DND-41 (cell line): ENCODE measurements around the gene MYL6B.

Source experiments
- ATAC-seq: fragments of 200-7000 bp; cut with Tn5 transposase; 3 replicates; pipeline ENCODE4 v1.9.1; 2021; ENCODE audit warnings: low read depth; ENCODE audit not compliant: insufficient read depth
- DNase-seq: peaks from one replicate; pipeline ENCODE4 v3.0.0-alpha.2; 2020
- H2AFZ ChIP-seq: 2 replicates; pipeline ENCODE4 v1.6.0; 2012; ENCODE audit warnings: low read depth, low read length
- H3K27ac ChIP-seq: 2 replicates; pipeline ENCODE4 v1.5.1; 2012; ENCODE audit warnings: low read length, inconsistent platforms
- H3K27me3 ChIP-seq: fragments of 200-600 bp; sonication (generic); 2 replicates; pipeline ENCODE4 v1.6.0; 2012; ENCODE audit warnings: low read length, mild to moderate bottlenecking, inconsistent platforms; ENCODE audit not compliant: insufficient read depth, poor library complexity
- H3K36me3 ChIP-seq: 2 replicates; pipeline ENCODE4 v1.5.1; 2012; ENCODE audit warnings: low read length, inconsistent platforms; ENCODE audit not compliant: insufficient read depth
- H3K4me1 ChIP-seq: 2 replicates; pipeline ENCODE4 v1.5.1; 2012; ENCODE audit warnings: mild to moderate bottlenecking, low read length; ENCODE audit not compliant: insufficient read depth
- H3K4me2 ChIP-seq: 2 replicates; pipeline ENCODE4 v1.6.0; 2012; ENCODE audit warnings: mild to moderate bottlenecking, moderate library complexity, low read length, inconsistent platforms; ENCODE audit not compliant: insufficient read depth
- H3K4me3 ChIP-seq, 2 experiments: fragments of 200-600 bp in 1 of 2; shearing (Covaris generic) in 1 of 2; 2 replicates each; pipeline ENCODE4 v1.5.1; 2012 to 2016; ENCODE audit warnings: inconsistent platforms in 2 of 2, low read length in 2 of 2, mild to moderate bottlenecking in 2 of 2, low read depth in 1 of 2, moderate library complexity in 1 of 2
- H3K79me2 ChIP-seq: 2 replicates; pipeline ENCODE4 v1.6.0; 2012; ENCODE audit warnings: low read length, inconsistent platforms; ENCODE audit not compliant: insufficient read depth
- H3K9ac ChIP-seq: 2 replicates; pipeline ENCODE4 v1.6.0; 2012; ENCODE audit warnings: low read depth, mild to moderate bottlenecking, inconsistent platforms, low read length, moderate library complexity
- H3K9me3 ChIP-seq: 2 replicates; pipeline ENCODE4 v1.5.1; 2012; ENCODE audit warnings: low read length, moderate library complexity, mild to moderate bottlenecking, inconsistent platforms; ENCODE audit not compliant: insufficient read depth, severe bottlenecking
- H4K20me1 ChIP-seq: 2 replicates; pipeline ENCODE4 v1.6.0; 2012; ENCODE audit warnings: low read length; ENCODE audit not compliant: insufficient read depth
- EZH2 ChIP-seq: IDR thresholded peaks from 3 replicates; pipeline ENCODE4 v1.6.1; 2012; ENCODE audit warnings: borderline replicate concordance, low read depth, mild to moderate bottlenecking, moderate library complexity, low read length, inconsistent platforms; ENCODE audit not compliant: severe bottlenecking
- TF ChIP-seq, protein P1 (sequence below): IDR thresholded peaks from 2 replicates; pipeline ENCODE4 v1.5.1; 2012; ENCODE audit warnings: borderline replicate concordance, low read length, moderate library complexity, mild to moderate bottlenecking; ENCODE audit not compliant: poor library complexity, severe bottlenecking; ENCODE audit errors: extremely low read depth

Gene MYL6B

DNA sequence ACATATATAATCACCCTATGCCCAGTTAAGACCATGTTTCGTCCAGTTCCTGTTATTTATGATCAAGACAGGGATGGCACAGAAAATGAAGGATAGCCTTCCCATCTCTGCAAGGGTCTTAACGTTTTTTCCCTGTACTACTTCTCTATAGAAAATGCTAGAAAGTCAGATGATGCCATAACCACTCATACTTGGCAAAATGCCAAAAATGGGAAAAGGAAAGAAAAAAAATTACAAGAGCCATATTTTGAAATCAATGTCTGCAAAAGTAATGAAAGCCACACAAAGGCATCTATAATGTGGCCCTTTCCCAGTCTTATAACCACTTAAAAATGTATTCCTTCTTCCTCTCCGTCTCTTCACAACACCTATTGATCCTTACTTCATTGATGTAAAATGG, 1.8 kb upstream of the MYL6B start:
- no peak overlapping the region for H3K27ac ChIP-seq
- H3K4me1 ChIP-seq = peaks cover 38% of the 10 kb centered on the region
- H3K4me2 ChIP-seq = no peak overlapping the region
- peaks cover 15% of the 10 kb centered on the region for H3K36me3 ChIP-seq
- H3K9me3 ChIP-seq = no peaks in the 10 kb centered on the region
- H2AFZ ChIP-seq = no peak overlapping the region
- TF ChIP-seq EZH2 = no peak
- TF ChIP-seq, protein P1, sequence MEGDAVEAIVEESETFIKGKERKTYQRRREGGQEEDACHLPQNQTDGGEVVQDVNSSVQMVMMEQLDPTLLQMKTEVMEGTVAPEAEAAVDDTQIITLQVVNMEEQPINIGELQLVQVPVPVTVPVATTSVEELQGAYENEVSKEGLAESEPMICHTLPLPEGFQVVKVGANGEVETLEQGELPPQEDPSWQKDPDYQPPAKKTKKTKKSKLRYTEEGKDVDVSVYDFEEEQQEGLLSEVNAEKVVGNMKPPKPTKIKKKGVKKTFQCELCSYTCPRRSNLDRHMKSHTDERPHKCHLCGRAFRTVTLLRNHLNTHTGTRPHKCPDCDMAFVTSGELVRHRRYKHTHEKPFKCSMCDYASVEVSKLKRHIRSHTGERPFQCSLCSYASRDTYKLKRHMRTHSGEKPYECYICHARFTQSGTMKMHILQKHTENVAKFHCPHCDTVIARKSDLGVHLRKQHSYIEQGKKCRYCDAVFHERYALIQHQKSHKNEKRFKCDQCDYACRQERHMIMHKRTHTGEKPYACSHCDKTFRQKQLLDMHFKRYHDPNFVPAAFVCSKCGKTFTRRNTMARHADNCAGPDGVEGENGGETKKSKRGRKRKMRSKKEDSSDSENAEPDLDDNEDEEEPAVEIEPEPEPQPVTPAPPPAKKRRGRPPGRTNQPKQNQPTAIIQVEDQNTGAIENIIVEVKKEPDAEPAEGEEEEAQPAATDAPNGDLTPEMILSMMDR = no peak
- no peak overlapping the region for H3K9ac ChIP-seq
- DNase-seq (no peak), ATAC-seq (no peak)
- no peak overlapping the region for H3K4me3 ChIP-seq
- H3K27me3 ChIP-seq = no peaks in the 10 kb centered on the region
- peaks cover 33% of the 10 kb centered on the region for H3K79me2 ChIP-seq
- H4K20me1 ChIP-seq = no peaks in the 10 kb centered on the region

DNA sequence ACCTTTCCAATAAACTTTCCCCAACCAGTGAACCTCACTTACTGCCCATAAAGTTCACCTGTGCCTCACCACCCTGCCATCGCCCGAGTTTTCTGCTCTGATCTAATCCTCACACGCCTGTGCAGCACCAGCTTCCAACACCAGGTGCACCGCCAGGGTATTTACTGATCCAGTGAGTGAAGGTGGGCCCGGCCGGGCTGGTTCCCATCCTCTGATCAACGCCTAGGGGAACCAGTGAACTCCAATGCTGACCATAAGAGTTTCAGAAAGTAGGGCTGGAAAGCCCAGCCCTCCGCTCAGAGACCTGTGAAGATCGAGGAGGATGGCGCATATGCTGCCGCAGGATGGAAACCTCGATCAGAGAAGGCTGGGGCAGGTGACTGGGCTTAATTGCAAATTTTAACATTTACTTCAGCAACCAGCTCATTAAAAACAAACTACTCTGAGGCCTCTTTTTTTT, 685 bp upstream of the MYL6B start:
- peaks cover 42% of the 10 kb centered on the region for H3K4me1 ChIP-seq
- peak overlapping the region; percentile 74 for H2AFZ ChIP-seq
- peak overlapping the region; percentile 82 to 97 for H3K4me3 ChIP-seq
- no peaks in the 10 kb centered on the region for H4K20me1 ChIP-seq
- peaks cover 34% of the 10 kb centered on the region for H3K79me2 ChIP-seq
- no peaks in the 10 kb centered on the region for H3K9me3 ChIP-seq
- DNase-seq = peak; percentile 68
- peak; percentile 59 for ATAC-seq
- no peaks in the 10 kb centered on the region for H3K27me3 ChIP-seq
- peaks cover 20% of the 10 kb centered on the region for H3K36me3 ChIP-seq
- H3K27ac ChIP-seq = peak overlapping the region; percentile 93
- no peak for TF ChIP-seq EZH2
- TF ChIP-seq, protein P1 = peak; percentile 59
- H3K9ac ChIP-seq = peak overlapping the region; percentile 89
- peak overlapping the region; percentile 99 for H3K4me2 ChIP-seq

DNA sequence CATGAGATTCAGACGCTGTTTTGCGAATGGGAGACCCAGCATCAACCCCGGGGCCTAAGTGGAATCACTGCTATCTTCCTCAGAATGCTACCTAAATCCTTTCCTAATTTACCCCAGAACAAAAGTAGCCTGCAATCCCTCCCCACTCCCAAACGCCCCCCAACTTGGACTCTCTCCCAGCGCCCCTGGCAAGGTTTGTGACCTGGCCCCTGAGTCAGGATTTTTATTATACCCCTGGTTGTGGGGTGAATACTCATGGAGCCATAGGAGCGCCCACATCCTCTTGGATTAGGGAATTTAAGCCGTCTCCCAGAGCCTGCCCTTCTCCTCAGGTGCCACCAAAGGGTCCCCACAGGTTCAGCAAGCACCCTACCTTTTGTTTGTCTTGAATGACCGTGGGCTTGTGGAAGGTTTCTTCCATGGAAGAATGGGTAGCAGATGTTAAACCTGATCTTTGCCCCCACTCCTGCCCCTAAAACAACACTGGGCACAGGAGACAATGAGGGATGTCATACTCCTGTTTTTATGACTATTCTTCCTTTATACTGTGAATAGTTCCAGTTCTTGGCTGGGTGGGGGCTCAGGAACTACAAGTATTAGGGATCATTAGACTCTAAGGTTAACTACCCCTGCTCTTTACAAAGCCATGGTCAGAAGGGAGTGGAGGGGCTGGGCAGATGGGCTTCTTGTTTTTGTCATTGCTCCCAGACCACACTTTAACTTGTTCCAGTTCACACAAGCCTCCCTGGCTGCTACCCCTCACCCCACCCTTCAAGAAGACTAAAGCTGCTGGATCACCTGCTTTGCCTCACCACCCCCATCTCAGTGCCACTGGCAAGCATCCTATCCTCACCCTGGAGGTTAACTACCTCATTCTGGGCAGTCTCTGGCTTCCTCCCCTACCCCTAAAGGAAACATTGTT, 630 bp downstream of the MYL6B start:
- ATAC-seq (no peak; the same call in 1 of the 3 replicates), DNase-seq (no peak)
- Histone ChIP-seq H3K4me2 (peak overlapping the region; percentile 99), H3K4me3 (peak overlapping the region; percentile 82 to 97), H3K4me1 (peaks cover 52% of the 10 kb centered on the region), H2AFZ (peak overlapping the region; percentile 79), H3K9ac (peak overlapping the region; percentile 89), H3K27ac (peak overlapping the region; percentile 93), H4K20me1 (no peaks in the 10 kb centered on the region), H3K79me2 (peaks cover 44% of the 10 kb centered on the region), H3K36me3 (peaks cover 20% of the 10 kb centered on the region), H3K9me3 (no peaks in the 10 kb centered on the region), H3K27me3 (no peaks in the 10 kb centered on the region)
- TF ChIP-seq, protein P1 = no peak
- no peak for TF ChIP-seq EZH2
